ENCODE results near the gene SLC2A9. TPM values are rescaled to one million over a fixed set of nuclear protein-coding genes. Genes with fewer than 3 reads are reported as not detected.

SLC2A9 gene
- total RNA-seq, 1 donor from 2014 or later, result 0.54 TPM

GRCh38 chr4:10063544-10064300 is 42.4 kb upstream of the SLC2A9 start:
- Mint-ChIP-seq H3K36me3 (ENCODE audit: low read depth, unreplicated experiment) (peaks cover 2% of the 10 kb centered on the region), H3K4me3 (ENCODE audit: unreplicated experiment) (no peak overlapping the region), H3K27ac (ENCODE audit: unreplicated experiment) (no peak overlapping the region), H3K27me3 (ENCODE audit: low read depth, unreplicated experiment) (no peaks in the 10 kb centered on the region), H3K9me3 (ENCODE audit: unreplicated experiment) (no peaks in the 10 kb centered on the region), H3K4me1 (ENCODE audit: low read depth, unreplicated experiment) (no peaks in the 10 kb centered on the region)
- TF ChIP-seq CTCF (IDR thresholded peaks at IDR 0.05; ENCODE audit: insufficient read depth, low read depth, low read length) (peak; percentile 28), EZH2 (IDR thresholded peaks at IDR 0.05; ENCODE audit: insufficient read depth, low read length) (no peak)
- peaks cover 6% of the 10 kb centered on the region for H4K20me1 ChIP-seq (ENCODE audit: insufficient read depth, low read length)
- H3K27ac ChIP-seq (ENCODE audit: low read depth, low read length), result no peak overlapping the region
- no peaks in the 10 kb centered on the region for H3K27me3 ChIP-seq (ENCODE audit: insufficient read depth, low read length)
- H2AFZ ChIP-seq (ENCODE audit: low read depth, low read length), result no peak overlapping the region
- H3K9me3 ChIP-seq (ENCODE audit: insufficient read depth, low read depth, low read length), result no peaks in the 10 kb centered on the region
- H3K36me3 ChIP-seq (ENCODE audit: insufficient read depth, low read length), result peaks cover 11% of the 10 kb centered on the region
- peak; percentile 61 for DNase-seq (ENCODE audit: low read depth)
- H3K4me1 ChIP-seq (ENCODE audit: insufficient read depth, low read length), result no peaks in the 10 kb centered on the region
- peak; percentile 88 for FAIRE-seq
- H3K4me3 ChIP-seq (ENCODE audit: insufficient read depth, low read depth, low read length), result no peak overlapping the region
- H3K4me2 ChIP-seq (ENCODE audit: low read length), result no peak overlapping the region
- H3K79me2 ChIP-seq (ENCODE audit: insufficient read depth, low read length), result no peaks in the 10 kb centered on the region
- H3K9ac ChIP-seq (ENCODE audit: low read length), result no peak overlapping the region

- FAIRE-seq, result no peak
Measured at GRCh38 chr4:10061650-10062415, 40.5 kb upstream of the SLC2A9 start.

More at GRCh38 chr4:10061650-10062415, 40.5 kb upstream of the SLC2A9 start:
- H3K27me3 ChIP-seq (ENCODE audit: insufficient read depth, low read length), result no peaks in the 10 kb centered on the region
- H3K27ac ChIP-seq (ENCODE audit: low read depth, low read length), result no peak overlapping the region
- H3K9me3 Mint-ChIP-seq (ENCODE audit: unreplicated experiment), result no peaks in the 10 kb centered on the region
- H3K36me3 ChIP-seq (ENCODE audit: insufficient read depth, low read length), result peaks cover 8% of the 10 kb centered on the region
- no peak for DNase-seq (ENCODE audit: low read depth)
- peaks cover 2% of the 10 kb centered on the region for H3K36me3 Mint-ChIP-seq (ENCODE audit: low read depth, unreplicated experiment)
- no peak overlapping the region for H3K4me2 ChIP-seq (ENCODE audit: low read length)
- no peaks in the 10 kb centered on the region for H3K27me3 Mint-ChIP-seq (ENCODE audit: low read depth, unreplicated experiment)
- H3K79me2 ChIP-seq (ENCODE audit: insufficient read depth, low read length), result no peaks in the 10 kb centered on the region
- no peaks in the 10 kb centered on the region for H3K4me1 Mint-ChIP-seq (ENCODE audit: low read depth, unreplicated experiment)
- H2AFZ ChIP-seq (ENCODE audit: low read depth, low read length), result no peak overlapping the region
- no peak for TF ChIP-seq EZH2 (IDR thresholded peaks at IDR 0.05; ENCODE audit: insufficient read depth, low read length)
- no peak for TF ChIP-seq CTCF (IDR thresholded peaks at IDR 0.05; ENCODE audit: insufficient read depth, low read depth, low read length)
- no peak overlapping the region for H3K4me3 Mint-ChIP-seq (ENCODE audit: unreplicated experiment)
- H3K4me1 ChIP-seq (ENCODE audit: insufficient read depth, low read length), result no peaks in the 10 kb centered on the region
- H3K4me3 ChIP-seq (ENCODE audit: insufficient read depth, low read depth, low read length), result no peak overlapping the region
- peaks cover 3% of the 10 kb centered on the region for H4K20me1 ChIP-seq (ENCODE audit: insufficient read depth, low read length)
- no peak overlapping the region for H3K9ac ChIP-seq (ENCODE audit: low read length)
- H3K9me3 ChIP-seq (ENCODE audit: insufficient read depth, low read depth, low read length), result no peaks in the 10 kb centered on the region
- no peak overlapping the region for H3K27ac Mint-ChIP-seq (ENCODE audit: unreplicated experiment)

All from astrocyte (in vitro differentiated cells and primary cell).